Measurements from ENCODE around the gene QPRT. TPM values are rescaled to one million over a fixed set of nuclear protein-coding genes. Genes with fewer than 3 reads are reported as not detected.

The QPRT gene
- total and polyA plus RNA-seq, 2 of the 13 experiments (the other 11 are each of a cell fraction or from before 2014, with no cell fraction given), result 130 to 218 TPM

GRCh38 chr16:29651774-29652349 is 27.1 kb upstream of the QPRT start (continued):
- TF ChIP-seq REST (IDR thresholded peaks at IDR 0.05; ENCODE audit: borderline replicate concordance in 1 of 2, low read depth in 1 of 2, low read length in 2 of 2) (no peak), ZNF253 (CRISPR knock-in tag; IDR thresholded peaks at IDR 0.05; ENCODE audit: borderline replicate concordance) (no peak), ZFP1 (CRISPR knock-in tag; IDR thresholded peaks at IDR 0.05) (no peak), JUN (CRISPR knock-in tag; IDR thresholded peaks at IDR 0.05) (no peak), MEIS1 (CRISPR knock-in tag; IDR thresholded peaks at IDR 0.05; ENCODE audit: borderline replicate concordance) (no peak), PAWR (CRISPR knock-in tag; IDR thresholded peaks at IDR 0.05; ENCODE audit: borderline replicate concordance) (no peak), ZNF530 (CRISPR knock-in tag; IDR thresholded peaks at IDR 0.05; ENCODE audit: low read depth) (no peak), SCMH1 (CRISPR knock-in tag; IDR thresholded peaks at IDR 0.05; ENCODE audit: borderline replicate concordance) (no peak)
- TF ChIP-seq, protein P1, sequence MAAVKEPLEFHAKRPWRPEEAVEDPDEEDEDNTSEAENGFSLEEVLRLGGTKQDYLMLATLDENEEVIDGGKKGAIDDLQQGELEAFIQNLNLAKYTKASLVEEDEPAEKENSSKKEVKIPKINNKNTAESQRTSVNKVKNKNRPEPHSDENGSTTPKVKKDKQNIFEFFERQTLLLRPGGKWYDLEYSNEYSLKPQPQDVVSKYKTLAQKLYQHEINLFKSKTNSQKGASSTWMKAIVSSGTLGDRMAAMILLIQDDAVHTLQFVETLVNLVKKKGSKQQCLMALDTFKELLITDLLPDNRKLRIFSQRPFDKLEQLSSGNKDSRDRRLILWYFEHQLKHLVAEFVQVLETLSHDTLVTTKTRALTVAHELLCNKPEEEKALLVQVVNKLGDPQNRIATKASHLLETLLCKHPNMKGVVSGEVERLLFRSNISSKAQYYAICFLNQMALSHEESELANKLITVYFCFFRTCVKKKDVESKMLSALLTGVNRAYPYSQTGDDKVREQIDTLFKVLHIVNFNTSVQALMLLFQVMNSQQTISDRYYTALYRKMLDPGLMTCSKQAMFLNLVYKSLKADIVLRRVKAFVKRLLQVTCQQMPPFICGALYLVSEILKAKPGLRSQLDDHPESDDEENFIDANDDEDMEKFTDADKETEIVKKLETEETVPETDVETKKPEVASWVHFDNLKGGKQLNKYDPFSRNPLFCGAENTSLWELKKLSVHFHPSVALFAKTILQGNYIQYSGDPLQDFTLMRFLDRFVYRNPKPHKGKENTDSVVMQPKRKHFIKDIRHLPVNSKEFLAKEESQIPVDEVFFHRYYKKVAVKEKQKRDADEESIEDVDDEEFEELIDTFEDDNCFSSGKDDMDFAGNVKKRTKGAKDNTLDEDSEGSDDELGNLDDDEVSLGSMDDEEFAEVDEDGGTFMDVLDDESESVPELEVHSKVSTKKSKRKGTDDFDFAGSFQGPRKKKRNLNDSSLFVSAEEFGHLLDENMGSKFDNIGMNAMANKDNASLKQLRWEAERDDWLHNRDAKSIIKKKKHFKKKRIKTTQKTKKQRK (IDR thresholded peaks at IDR 0.05; ENCODE audit: low read length), result no peak
- TF ChIP-seq, protein P2, sequence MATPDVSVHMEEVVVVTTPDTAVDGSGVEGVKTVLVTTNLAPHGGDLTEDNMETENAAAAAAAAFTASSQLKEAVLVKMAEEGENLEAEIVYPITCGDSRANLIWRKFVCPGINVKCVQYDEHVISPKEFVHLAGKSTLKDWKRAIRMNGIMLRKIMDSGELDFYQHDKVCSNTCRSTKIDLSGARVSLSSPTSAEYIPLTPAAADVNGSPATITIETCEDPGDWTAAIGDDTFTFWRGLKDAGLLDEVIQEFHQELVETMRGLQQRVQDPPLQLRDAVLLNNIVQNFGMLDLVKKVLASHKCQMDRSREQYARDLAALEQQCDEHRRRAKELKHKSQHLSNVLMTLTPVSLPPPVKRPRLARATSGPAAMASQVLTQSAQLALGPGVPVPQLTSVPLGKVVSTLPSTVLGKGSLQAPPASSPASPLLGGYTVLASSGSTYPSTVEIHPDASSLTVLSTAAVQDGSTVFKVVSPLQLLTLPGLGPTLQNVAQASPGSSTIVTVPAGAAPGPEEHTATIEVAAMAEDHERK (CRISPR knock-in tag; IDR thresholded peaks at IDR 0.05; ENCODE audit: low read depth), result no peak
